ENCODE data around the gene TM6SF1. TPM values are rescaled to one million over a fixed set of nuclear protein-coding genes. Genes with fewer than 3 reads are reported as not detected.

The TM6SF1 gene
- total RNA-seq, 1 donor from 2014 or later = 4.7 TPM

GRCh38 chr15:83109532-83109931, 2.1 kb downstream of the TM6SF1 start:
- no peak for TF ChIP-seq CTCF (IDR thresholded peaks at IDR 0.05; ENCODE audit: borderline replicate concordance)
- H3K27ac ChIP-seq (replicated peaks) = peak overlapping the region; percentile 74
- DNase-seq = no peak
- peak overlapping the region; percentile 78 for H3K4me3 ChIP-seq
- peaks cover 66% of the 10 kb centered on the region for H3K4me1 ChIP-seq
- H3K9me3 ChIP-seq (replicated peaks) = no peaks in the 10 kb centered on the region
- intact Hi-C loops (cut with micrococcal nuclease) = no loop called here
- H3K36me3 ChIP-seq = no peaks in the 10 kb centered on the region
- H3K27me3 ChIP-seq (ENCODE audit: low read depth) = peaks cover 9% of the 10 kb centered on the region

GRCh38 chr15:83110381-83110780, 2.9 kb downstream of the TM6SF1 start:
- Histone ChIP-seq H3K36me3 (no peaks in the 10 kb centered on the region), H3K9me3 (replicated peaks) (no peaks in the 10 kb centered on the region), H3K27ac (replicated peaks) (peak overlapping the region; percentile 30), H3K27me3 (ENCODE audit: low read depth) (peaks cover 9% of the 10 kb centered on the region), H3K4me1 (peaks cover 67% of the 10 kb centered on the region), H3K4me3 (no peak overlapping the region)
- no peak for TF ChIP-seq CTCF (IDR thresholded peaks at IDR 0.05; ENCODE audit: borderline replicate concordance)
- DNase-seq = no peak
- intact Hi-C loops (cut with micrococcal nuclease) = no loop called here

GRCh38 chr15:83111149-83111548, 3.7 kb downstream of the TM6SF1 start:
- intact Hi-C loops (cut with micrococcal nuclease) = no loop called here
- peaks cover 67% of the 10 kb centered on the region for H3K4me1 ChIP-seq

GRCh38 chr15:83112233-83112955, 4.9 kb downstream of the TM6SF1 start:
- Histone ChIP-seq H3K4me1 (peaks cover 58% of the 10 kb centered on the region), H3K4me3 (no peak overlapping the region)
- intact Hi-C loops (cut with micrococcal nuclease) = no loop called here

More at GRCh38 chr15:83111149-83111548, 3.7 kb downstream of the TM6SF1 start:
- no peak for DNase-seq
- Histone ChIP-seq H3K27ac (replicated peaks) (peak overlapping the region; percentile 79), H3K9me3 (replicated peaks) (no peaks in the 10 kb centered on the region), H3K36me3 (no peaks in the 10 kb centered on the region), H3K27me3 (ENCODE audit: low read depth) (peaks cover 9% of the 10 kb centered on the region), H3K4me3 (no peak overlapping the region)
- no peak for TF ChIP-seq CTCF (IDR thresholded peaks at IDR 0.05; ENCODE audit: borderline replicate concordance)

GRCh38 chr15:83112956-83113299, 5.5 kb downstream of the TM6SF1 start:
- H3K9me3 ChIP-seq (replicated peaks) = no peaks in the 10 kb centered on the region
- DNase-seq = no peak
- no peak overlapping the region for H3K4me3 ChIP-seq
- H3K36me3 ChIP-seq = no peaks in the 10 kb centered on the region
- no peak for TF ChIP-seq CTCF (IDR thresholded peaks at IDR 0.05; ENCODE audit: borderline replicate concordance)
- intact Hi-C loops (cut with micrococcal nuclease) = no loop called here
- H3K4me1 ChIP-seq = peaks cover 52% of the 10 kb centered on the region
- H3K27ac ChIP-seq (replicated peaks) = peak overlapping the region; percentile 79
- H3K27me3 ChIP-seq (ENCODE audit: low read depth) = no peaks in the 10 kb centered on the region

More at GRCh38 chr15:83112233-83112955, 4.9 kb downstream of the TM6SF1 start:
- Histone ChIP-seq H3K27ac (replicated peaks) (peak overlapping the region; percentile 79), H3K9me3 (replicated peaks) (no peaks in the 10 kb centered on the region), H3K36me3 (no peaks in the 10 kb centered on the region), H3K27me3 (ENCODE audit: low read depth) (peaks cover 4% of the 10 kb centered on the region)
- TF ChIP-seq CTCF (IDR thresholded peaks at IDR 0.05; ENCODE audit: borderline replicate concordance) = no peak
- no peak for DNase-seq
